Measurements from ENCODE around the gene TUBB2B.
A peak's percentile ranks its signal among the peaks of the same experiment; 100 is the strongest.

Gene TUBB2B

DNA sequence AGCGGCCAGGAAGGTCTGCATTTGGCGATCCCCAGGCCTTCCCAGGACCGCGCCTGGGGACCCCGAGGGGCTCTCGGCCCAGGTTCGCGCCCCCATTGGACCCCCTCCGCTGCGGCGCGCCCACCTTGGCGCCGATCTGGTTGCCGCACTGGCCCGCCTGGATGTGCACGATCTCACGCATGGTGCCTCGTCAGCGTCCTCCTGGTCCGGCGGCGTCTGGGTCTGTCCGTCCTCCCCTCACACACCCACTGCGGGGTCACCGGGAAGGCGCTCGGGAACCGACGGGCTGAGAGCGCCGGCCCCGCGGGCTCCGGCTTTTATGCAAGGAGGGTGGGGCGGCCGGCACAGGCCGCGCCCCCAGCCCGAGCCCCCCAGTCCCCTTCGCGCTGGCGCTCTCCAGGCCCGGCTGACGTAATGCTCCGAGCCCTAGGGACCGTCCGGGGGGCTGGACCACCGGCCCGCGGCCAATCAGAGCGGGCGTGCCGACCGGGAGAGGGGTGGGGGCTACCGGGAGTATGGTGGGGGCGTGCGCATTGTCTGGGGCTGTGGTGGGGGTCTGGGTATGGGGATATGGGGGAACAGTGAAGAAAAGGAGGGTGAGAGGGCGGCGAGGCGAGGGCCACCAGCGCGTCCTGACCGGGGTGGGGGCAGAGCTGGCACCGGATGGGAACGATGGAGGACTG, at the start of gene TUBB2B:
Gene TUBB2B, minus strand, starts transcription at position 291 of the 683 bp plus-strand sequence. Its CDS starts 110 bp downstream, at position 181.
- peak; percentile 96 for DNase-seq

GRCh38 chr6:3277251-3277650, 49.8 kb upstream of the TUBB2B start:
- DNase-seq = no peak

- no peak for DNase-seq
Measured at GRCh38 chr6:3276174-3277167, 49.0 kb upstream of the TUBB2B start.

DNA sequence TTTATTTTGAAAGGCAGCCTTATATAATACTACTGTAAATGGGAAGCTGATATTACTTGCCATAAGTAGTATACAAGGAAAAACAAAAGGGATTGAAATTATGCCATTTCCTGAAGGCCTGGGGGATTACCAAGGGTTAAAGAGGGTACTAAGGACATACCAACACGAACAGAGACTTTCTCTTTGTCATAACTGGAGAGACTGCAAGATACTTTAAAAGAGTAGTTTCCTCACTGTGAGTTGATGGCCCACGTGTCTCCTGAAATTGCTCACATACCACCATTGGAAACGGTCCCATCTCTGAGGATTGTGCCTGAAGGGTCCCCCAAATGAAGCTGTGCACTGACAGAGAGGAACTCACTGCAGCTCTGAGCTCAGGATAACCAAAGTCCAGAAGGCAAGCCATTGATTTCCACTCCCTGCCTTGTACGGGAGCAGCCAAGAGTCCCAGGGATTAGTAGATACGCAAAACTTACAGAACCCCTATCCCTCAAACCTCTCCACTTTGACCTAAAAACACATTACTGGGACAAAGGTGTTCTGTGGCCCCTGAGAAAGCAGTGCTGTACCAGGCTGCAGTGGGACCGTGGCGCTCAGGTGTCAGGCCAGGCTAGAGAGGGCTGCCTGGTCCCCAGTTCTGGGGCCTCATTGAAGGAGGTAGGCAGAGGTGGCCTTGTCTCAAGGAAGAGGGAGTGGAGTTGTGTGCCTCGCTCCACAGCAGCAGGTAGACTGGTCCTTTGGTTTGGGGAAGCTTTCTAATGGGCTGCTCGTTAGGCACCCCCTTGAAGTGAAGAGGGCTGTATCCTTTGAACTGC, 46.5 kb upstream of the TUBB2B start:
- DNase-seq = no peak

- DNase-seq = no peak
Measured at GRCh38 chr6:3272911-3273547, 45.6 kb upstream of the TUBB2B start.

- no peak for DNase-seq
Measured at GRCh38 chr6:3271756-3272155, 44.3 kb upstream of the TUBB2B start.

- no peak for DNase-seq
Measured at GRCh38 chr6:3270258-3270657, 42.8 kb upstream of the TUBB2B start.

DNA sequence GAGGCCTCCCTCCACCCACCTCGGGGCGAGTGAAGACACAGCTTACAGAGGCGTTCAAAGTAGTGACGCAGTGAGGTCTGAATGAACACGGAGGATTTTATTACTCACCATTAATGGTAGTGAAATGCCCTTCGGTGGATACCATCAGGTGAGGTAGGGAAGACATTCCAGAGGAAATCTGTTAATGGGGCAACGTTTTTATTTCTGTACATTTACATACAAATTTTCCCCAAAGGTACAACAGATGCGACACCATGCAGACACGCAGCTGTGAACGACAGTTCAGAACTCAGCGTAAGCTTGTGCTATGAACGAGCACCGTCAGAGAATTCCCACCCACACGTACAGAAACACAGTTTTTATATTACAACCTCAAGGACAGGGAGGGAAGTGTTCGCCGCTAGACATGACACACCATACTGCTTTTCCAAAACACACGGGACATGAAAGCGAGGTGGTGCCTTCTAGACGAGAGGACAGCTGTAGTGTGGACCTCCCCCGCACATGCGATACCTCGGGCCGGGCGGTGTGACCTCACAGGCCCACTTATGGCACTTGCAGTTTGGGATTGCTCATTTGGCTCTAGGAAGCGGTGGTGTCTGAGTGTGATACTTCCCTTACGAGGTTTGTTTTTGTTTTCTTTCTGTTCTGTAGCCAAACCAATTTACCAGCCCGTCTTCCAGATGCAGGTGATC, 42.0 kb upstream of the TUBB2B start:
- DNase-seq = no peak

- DNase-seq = no peak
Measured at GRCh38 chr6:3268680-3269079, 41.2 kb upstream of the TUBB2B start.

- no peak for DNase-seq
Measured at GRCh38 chr6:3267162-3267561, 39.7 kb upstream of the TUBB2B start.

DNA sequence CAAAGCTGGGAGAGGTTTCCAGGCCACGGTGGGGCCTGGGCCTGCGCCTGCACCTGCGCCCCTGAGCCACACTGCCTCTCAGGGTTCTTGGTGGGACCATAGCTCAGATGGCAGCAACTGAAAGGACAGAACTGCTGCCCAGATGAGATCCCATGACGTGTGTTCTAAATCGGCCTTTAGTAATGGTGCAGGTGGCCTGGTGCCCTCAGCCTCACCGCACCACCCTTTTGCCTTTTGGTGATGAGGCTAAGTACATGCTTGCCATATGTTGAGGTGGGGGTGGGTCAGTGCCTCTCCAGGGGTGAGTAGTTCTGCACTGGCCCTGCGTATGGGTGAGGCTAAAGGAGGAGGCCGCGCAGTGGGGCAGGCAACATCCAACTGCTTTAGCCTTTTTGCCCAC, 38.7 kb upstream of the TUBB2B start:
- DNase-seq = no peak

GRCh38 chr6:3265671-3266070, 38.2 kb upstream of the TUBB2B start:
- DNase-seq = no peak

DNA sequence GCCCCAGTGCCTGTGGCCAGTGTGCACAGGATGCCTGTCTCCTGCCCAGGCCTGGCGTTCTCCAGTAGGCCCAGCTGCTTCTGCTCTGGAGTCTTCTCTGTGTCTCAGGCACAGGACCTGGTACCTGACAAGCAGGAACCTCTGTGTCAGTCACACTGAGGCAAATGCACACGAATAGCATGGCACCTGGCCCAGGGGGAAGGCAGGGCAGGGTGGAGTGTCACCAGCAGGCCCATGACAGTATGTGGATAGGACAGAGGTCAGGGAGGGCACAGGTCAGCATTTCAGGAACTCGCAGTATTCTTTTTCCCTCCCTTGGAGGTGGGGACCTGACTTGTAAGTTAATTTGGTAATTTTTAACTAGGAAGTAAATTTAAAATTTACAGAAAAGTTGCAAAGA, 36.9 kb upstream of the TUBB2B start:
- no peak for DNase-seq

DNA sequence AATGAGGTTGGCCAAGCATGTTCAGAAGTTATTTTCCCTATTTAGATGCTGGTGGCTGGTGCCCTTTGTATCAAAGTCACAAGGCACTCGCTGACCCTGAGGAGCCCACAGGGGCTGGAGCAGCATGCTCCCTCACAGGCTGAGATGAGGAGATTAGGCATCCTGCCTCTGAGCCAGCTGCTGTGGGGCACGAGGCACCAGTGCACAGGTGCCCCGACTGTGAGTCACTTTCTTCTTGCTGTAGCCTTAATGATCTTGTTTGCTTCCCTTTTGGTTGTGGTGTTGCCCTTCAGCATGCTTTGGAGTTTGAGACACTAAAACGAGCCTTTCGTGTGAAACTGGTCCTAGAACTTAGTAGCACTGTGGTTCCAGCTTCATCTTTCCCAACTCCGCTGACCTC, 35.6 kb upstream of the TUBB2B start:
- no peak for DNase-seq

DNA sequence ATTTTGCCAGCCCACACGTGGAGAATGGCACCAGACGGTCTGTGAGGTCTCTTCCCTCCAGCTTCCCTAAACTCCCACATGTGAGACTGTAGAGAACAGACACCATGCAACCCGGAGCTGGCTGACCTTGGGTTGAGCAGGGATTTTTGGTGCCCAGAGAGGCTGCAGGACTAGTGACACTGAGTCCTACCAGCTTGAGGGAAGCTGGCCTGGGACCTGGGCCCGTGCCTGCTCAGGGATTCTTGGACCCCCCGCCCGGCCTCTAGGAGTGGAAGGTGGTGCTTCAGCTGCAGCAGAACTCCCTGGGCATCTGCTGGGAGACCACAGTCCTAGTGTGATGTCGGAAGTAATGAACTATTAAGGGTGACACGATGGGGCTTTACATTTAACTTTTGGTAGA, 34.5 kb upstream of the TUBB2B start:
- no peak for DNase-seq

DNA sequence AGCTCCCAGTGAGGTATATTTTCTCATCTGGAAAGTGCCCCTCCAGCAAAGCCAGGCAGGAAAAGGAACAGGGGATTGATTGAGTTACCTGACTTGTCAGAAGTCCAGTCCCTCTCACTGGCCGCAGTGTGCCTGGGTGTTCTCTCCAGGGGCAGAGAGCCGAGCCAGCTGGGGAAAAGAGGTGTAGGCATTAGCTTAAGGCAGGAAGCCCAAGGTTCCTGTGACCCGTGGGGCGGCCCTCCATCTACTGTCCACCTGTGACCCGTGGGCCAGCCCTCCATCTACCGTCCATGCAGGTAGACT, 34.0 kb upstream of the TUBB2B start:
- DNase-seq = no peak

- DNase-seq = no peak
Measured at GRCh38 chr6:3260772-3261517, 33.5 kb upstream of the TUBB2B start.

- no peak for DNase-seq
Measured at GRCh38 chr6:3260296-3260695, 32.8 kb upstream of the TUBB2B start.

GRCh38 chr6:3259491-3259958, 32.1 kb upstream of the TUBB2B start:
- peak; percentile 50 for DNase-seq

- peak; percentile 91 for DNase-seq
Measured at GRCh38 chr6:3258720-3259490, 31.5 kb upstream of the TUBB2B start, which contains the start of gene PSMG4. Gene PSMG4 (plus strand): TSS chr6:3258947. CDS start chr6:3259023, 76 bp downstream.
